ENCODE results near the gene CHST11. TPM values are rescaled to one million over a fixed set of nuclear protein-coding genes. Genes with fewer than 3 reads are reported as not detected.

Gene CHST11
- total RNA-seq, 1 donor from 2014 or later = 7.7 TPM

DNA sequence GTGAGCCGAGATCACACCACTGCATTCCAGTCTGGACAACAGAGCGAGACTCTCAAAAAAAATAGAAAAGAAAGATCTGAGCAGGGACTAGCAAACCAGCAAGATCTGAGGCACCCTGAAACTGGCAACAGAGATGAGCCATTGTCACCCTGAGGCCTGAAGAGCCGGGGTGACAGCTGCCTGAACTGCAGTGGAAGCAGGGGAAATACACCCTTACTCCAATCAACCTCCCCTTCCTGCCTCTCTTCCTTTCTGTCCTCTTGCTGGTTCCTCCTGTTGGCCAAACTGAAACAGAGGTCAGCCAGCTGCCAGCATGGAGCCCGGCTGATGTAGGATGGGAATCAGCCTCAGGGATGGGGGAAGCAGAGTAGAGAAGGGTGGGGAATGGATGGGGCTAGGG lies 192.0 kb downstream of the CHST11 start:
- peaks cover 6% of the 10 kb centered on the region for H3K9me3 Mint-ChIP-seq
- H3K9ac ChIP-seq = no peak overlapping the region
- no peaks in the 10 kb centered on the region for H3K27me3 ChIP-seq
- H3K36me3 Mint-ChIP-seq = peaks cover 8% of the 10 kb centered on the region
- no peak for DNase-seq (ENCODE audit: low spot score)
- H3K27me3 Mint-ChIP-seq (ENCODE audit: insufficient read depth, low read depth) = no peaks in the 10 kb centered on the region
- H3K4me3 ChIP-seq = no peak overlapping the region
- H3K4me1 ChIP-seq = peaks cover 13% of the 10 kb centered on the region
- H4K20me1 ChIP-seq (ENCODE audit: low read depth) = no peaks in the 10 kb centered on the region
- no peaks in the 10 kb centered on the region for H3K36me3 ChIP-seq
- H3K27ac ChIP-seq = no peak overlapping the region
- H3K27ac Mint-ChIP-seq = no peak overlapping the region
- H3K9me3 ChIP-seq (ENCODE audit: low read depth) = no peaks in the 10 kb centered on the region
- no peaks in the 10 kb centered on the region for H3F3A ChIP-seq (ENCODE audit: low read depth)
- no peak overlapping the region for H2AFZ ChIP-seq (replicated peaks)
- H3K4me3 Mint-ChIP-seq = no peak overlapping the region
- no peak overlapping the region for H3K4me2 ChIP-seq
- peaks cover 36% of the 10 kb centered on the region for H3K4me1 Mint-ChIP-seq
- H3K79me2 ChIP-seq (ENCODE audit: low read depth) = peaks cover 4% of the 10 kb centered on the region
- TF ChIP-seq EZH2phosphoT487 (IDR thresholded peaks at IDR 0.05) (no peak), EZH2 (IDR thresholded peaks at IDR 0.05) (no peak), CTCF (IDR thresholded peaks at IDR 0.05) (no peak)

DNA sequence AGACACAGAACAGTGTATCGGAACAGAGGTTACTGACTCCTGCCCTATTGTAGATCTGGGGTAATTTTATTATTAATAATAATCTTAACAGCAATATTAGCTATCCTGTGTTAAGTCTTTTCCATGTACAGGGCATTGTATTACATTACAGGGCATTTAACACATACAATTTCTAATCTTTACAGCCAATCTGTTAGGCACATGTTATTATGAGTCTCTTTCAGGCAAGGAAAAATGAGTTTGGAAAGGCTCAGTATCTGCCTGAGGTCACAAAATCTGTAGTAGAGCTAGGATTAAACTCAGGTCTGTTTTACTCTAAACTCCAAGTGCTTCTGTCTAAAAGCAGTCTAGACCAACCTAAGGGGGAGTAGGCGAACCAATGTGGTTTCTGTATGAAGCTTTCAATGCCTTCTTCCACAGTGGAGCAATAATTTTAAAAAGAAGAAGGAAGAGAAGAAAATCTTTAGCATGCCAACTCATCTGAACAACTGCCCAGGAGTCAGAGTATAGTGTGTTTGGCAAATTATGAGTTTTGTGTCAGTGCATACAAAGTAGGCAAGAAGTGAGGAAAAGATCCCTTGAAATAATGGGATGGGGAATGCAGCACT lies 192.6 kb downstream of the CHST11 start:
- no peak for DNase-seq (ENCODE audit: low spot score)
- Histone ChIP-seq H3K4me1 (peaks cover 13% of the 10 kb centered on the region), H3K4me3 (no peak overlapping the region), H3F3A (ENCODE audit: low read depth) (no peaks in the 10 kb centered on the region), H3K79me2 (ENCODE audit: low read depth) (peaks cover 4% of the 10 kb centered on the region), H3K9me3 (ENCODE audit: low read depth) (no peaks in the 10 kb centered on the region), H4K20me1 (ENCODE audit: low read depth) (no peaks in the 10 kb centered on the region), H3K9ac (no peak overlapping the region), H3K27ac (no peak overlapping the region), H3K4me2 (no peak overlapping the region), H2AFZ (replicated peaks) (no peak overlapping the region), H3K27me3 (no peaks in the 10 kb centered on the region), H3K36me3 (no peaks in the 10 kb centered on the region)
- H3K4me1 Mint-ChIP-seq = peaks cover 40% of the 10 kb centered on the region
- H3K27ac Mint-ChIP-seq = no peak overlapping the region
- H3K36me3 Mint-ChIP-seq = peaks cover 8% of the 10 kb centered on the region
- H3K9me3 Mint-ChIP-seq = peaks cover 6% of the 10 kb centered on the region
- no peak overlapping the region for H3K4me3 Mint-ChIP-seq
- H3K27me3 Mint-ChIP-seq (ENCODE audit: insufficient read depth, low read depth) = no peaks in the 10 kb centered on the region
- TF ChIP-seq CTCF (IDR thresholded peaks at IDR 0.05) (no peak), EZH2 (IDR thresholded peaks at IDR 0.05) (no peak), EZH2phosphoT487 (IDR thresholded peaks at IDR 0.05) (no peak)

DNA sequence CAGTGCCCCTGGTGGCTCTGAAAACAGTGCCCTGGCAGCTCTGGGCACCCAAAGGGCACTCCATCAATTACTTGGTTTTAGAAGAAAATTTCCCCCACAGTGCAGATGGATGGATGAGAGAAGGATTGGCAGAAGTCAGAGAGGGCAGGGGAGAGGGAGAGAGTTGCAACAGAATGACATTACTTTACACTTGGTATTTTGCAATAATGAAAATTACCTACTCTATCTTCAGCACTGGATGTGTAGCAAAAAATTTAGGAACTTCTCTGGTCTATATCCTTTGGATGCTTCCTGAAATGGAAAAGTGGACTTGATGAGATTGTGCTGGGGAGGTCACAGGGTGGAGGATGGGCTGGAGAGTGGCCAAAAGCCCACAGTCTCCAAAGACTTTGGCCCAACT lies 193.2 kb downstream of the CHST11 start:
- Mint-ChIP-seq H3K36me3 (peaks cover 8% of the 10 kb centered on the region), H3K4me3 (no peak overlapping the region), H3K9me3 (peaks cover 6% of the 10 kb centered on the region), H3K27me3 (ENCODE audit: insufficient read depth, low read depth) (no peaks in the 10 kb centered on the region), H3K4me1 (peaks cover 45% of the 10 kb centered on the region), H3K27ac (no peak overlapping the region)
- Histone ChIP-seq H3F3A (ENCODE audit: low read depth) (peaks cover 5% of the 10 kb centered on the region), H3K4me2 (no peak overlapping the region), H4K20me1 (ENCODE audit: low read depth) (peaks cover 6% of the 10 kb centered on the region), H3K9me3 (ENCODE audit: low read depth) (no peaks in the 10 kb centered on the region), H2AFZ (replicated peaks) (no peak overlapping the region), H3K4me1 (peaks cover 17% of the 10 kb centered on the region), H3K9ac (no peak overlapping the region), H3K27ac (no peak overlapping the region), H3K27me3 (no peaks in the 10 kb centered on the region), H3K4me3 (no peak overlapping the region), H3K79me2 (ENCODE audit: low read depth) (peaks cover 4% of the 10 kb centered on the region), H3K36me3 (no peaks in the 10 kb centered on the region)
- TF ChIP-seq EZH2phosphoT487 (IDR thresholded peaks at IDR 0.05) (no peak), EZH2 (IDR thresholded peaks at IDR 0.05) (no peak), CTCF (IDR thresholded peaks at IDR 0.05) (no peak)
- no peak for DNase-seq (ENCODE audit: low spot score)

All from neural progenitor cell (in vitro differentiated cells).